H9 (cell line): ENCODE results near the gene SH3PXD2B. TPM values are rescaled to one million over a fixed set of nuclear protein-coding genes. Genes with fewer than 3 reads are reported as not detected.

Experiments
- DNase-seq: peaks from one replicate; pipeline ENCODE4 v3.0.0-alpha.2; 2017
- H2AFZ ChIP-seq: one replicate; pipeline ENCODE4 v1.6.1; 2013; ENCODE audit warnings: mild to moderate bottlenecking, low read length, control low read depth, moderate library complexity
- H2AK5ac ChIP-seq: 2 replicates; pipeline ENCODE4 v1.6.1; 2013; ENCODE audit warnings: low read length, control low read depth, mixed read lengths; ENCODE audit not compliant: insufficient read length
- H2BK120ac ChIP-seq: one replicate; pipeline ENCODE4 v1.6.1; 2013; ENCODE audit warnings: low read depth, mild to moderate bottlenecking, low read length, control low read depth, inconsistent platforms; ENCODE audit not compliant: poor library complexity, severe bottlenecking
- H2BK12ac ChIP-seq: 2 replicates; pipeline ENCODE4 v1.6.1; 2013; ENCODE audit warnings: low read length, control low read depth, mixed read lengths, low read depth; ENCODE audit not compliant: insufficient read length
- H2BK15ac ChIP-seq: 2 replicates; pipeline ENCODE4 v1.6.1; 2013; ENCODE audit warnings: low read depth, low read length, control low read depth
- H2BK20ac ChIP-seq: one replicate; pipeline ENCODE4 v1.6.1; 2013; ENCODE audit warnings: low read depth, mild to moderate bottlenecking, low read length, control low read depth, inconsistent platforms; ENCODE audit not compliant: poor library complexity, severe bottlenecking
- H2BK5ac ChIP-seq: 2 replicates; pipeline ENCODE4 v1.6.1; 2013; ENCODE audit warnings: low read length, control low read depth, mixed read lengths; ENCODE audit not compliant: insufficient read length
- H3K14ac ChIP-seq: 2 replicates; pipeline ENCODE4 v1.6.1; 2013; ENCODE audit warnings: low read length, control low read depth; ENCODE audit not compliant: insufficient read depth
- H3K18ac ChIP-seq: 2 replicates; pipeline ENCODE4 v1.6.1; 2013; ENCODE audit warnings: low read depth, mild to moderate bottlenecking, mixed read lengths, low read length, control low read depth; ENCODE audit not compliant: insufficient read length
- H3K23ac ChIP-seq: 2 replicates; pipeline ENCODE4 v1.6.1; 2013; ENCODE audit warnings: low read length, control low read depth, mixed read lengths, low read depth; ENCODE audit not compliant: insufficient read length
- H3K23me2 ChIP-seq: 2 replicates; pipeline ENCODE4 v1.6.1; 2013; ENCODE audit warnings: low read depth, mild to moderate bottlenecking, mixed read lengths, low read length, control low read depth; ENCODE audit not compliant: insufficient read length, poor library complexity, severe bottlenecking
- H3K27ac ChIP-seq: 2 replicates; pipeline ENCODE4 v1.5.1; 2013; ENCODE audit warnings: low read length, control low read depth, mixed read lengths, low read depth; ENCODE audit not compliant: insufficient read length
- H3K27me3 ChIP-seq: 2 replicates; pipeline ENCODE4 v1.6.1; 2013; ENCODE audit warnings: low read length, control low read depth, inconsistent platforms; ENCODE audit not compliant: insufficient read depth
- H3K4ac ChIP-seq: 2 replicates; pipeline ENCODE4 v1.6.1; 2013; ENCODE audit warnings: low read depth, mild to moderate bottlenecking, control low read depth, inconsistent platforms, low read length, moderate library complexity
- H3K4me1 ChIP-seq: 2 replicates; pipeline ENCODE4 v1.6.1; 2013; ENCODE audit warnings: low read length, control low read depth, inconsistent platforms; ENCODE audit not compliant: insufficient read depth
- H3K4me2 ChIP-seq: 2 replicates; pipeline ENCODE4 v1.6.1; 2013; ENCODE audit warnings: low read length, control low read depth, mixed read lengths; ENCODE audit not compliant: insufficient read length, insufficient read depth
- H3K56ac ChIP-seq: 2 replicates; pipeline ENCODE4 v1.6.1; 2013; ENCODE audit warnings: low read depth, mild to moderate bottlenecking, mixed read lengths, low read length, control low read depth; ENCODE audit not compliant: insufficient read length
- H3K79me1 ChIP-seq: 2 replicates; pipeline ENCODE4 v1.6.1; 2013; ENCODE audit warnings: low read depth, mild to moderate bottlenecking, moderate library complexity, low read length, control low read depth, inconsistent platforms; ENCODE audit not compliant: insufficient read depth, poor library complexity, severe bottlenecking
- H3K79me2 ChIP-seq: 2 replicates; pipeline ENCODE4 v1.6.1; 2013; ENCODE audit warnings: low read length, control low read depth, inconsistent platforms; ENCODE audit not compliant: insufficient read depth
- H3K9ac ChIP-seq: 2 replicates; pipeline ENCODE4 v1.6.1; 2013; ENCODE audit warnings: low read length, control low read depth, mixed read lengths; ENCODE audit not compliant: insufficient read length; ENCODE audit errors: extremely low read depth
- H3K9me3 ChIP-seq: one replicate; pipeline ENCODE4 v1.6.1; 2013; ENCODE audit warnings: low read depth, low read length, inconsistent platforms; ENCODE audit not compliant: control insufficient read depth
- H3T11ph ChIP-seq: one replicate; pipeline ENCODE4 v1.6.1; 2013; ENCODE audit warnings: mild to moderate bottlenecking, low read length, control low read depth, inconsistent platforms
- H4K20me1 ChIP-seq: one replicate; pipeline ENCODE4 v1.6.1; 2013; ENCODE audit not compliant: control insufficient read depth, insufficient read length, insufficient read depth
- H4K5ac ChIP-seq: 2 replicates; pipeline ENCODE4 v1.6.1; 2013; ENCODE audit warnings: low read depth, mild to moderate bottlenecking, mixed read lengths, low read length, control low read depth; ENCODE audit not compliant: insufficient read length
- H4K8ac ChIP-seq: replicated peaks from 2 replicates; pipeline ENCODE4 v1.6.1; 2013; ENCODE audit warnings: low read length, control low read depth, mixed read lengths, low read depth; ENCODE audit not compliant: insufficient read length
- H4K91ac ChIP-seq: 2 replicates; pipeline ENCODE4 v1.6.1; 2013; ENCODE audit warnings: low read depth, mild to moderate bottlenecking, moderate library complexity, mixed read lengths, low read length, control low read depth; ENCODE audit not compliant: insufficient read length
- H3K27ac Mint-ChIP-seq, 3 experiments: 2 replicates in 2 of 3; 3 replicates in 1 of 3; pipeline ENCODE4 v1.8.0; 2020 to 2021; ENCODE audit warnings: mixed read lengths in 3 of 3, mild to moderate bottlenecking in 1 of 3, moderate library complexity in 1 of 3
- H3K27me3 Mint-ChIP-seq: 2 replicates; pipeline ENCODE4 v1.8.0; 2021; ENCODE audit warnings: low read depth, mild to moderate bottlenecking, moderate library complexity, mixed read lengths
- H3K36me3 Mint-ChIP-seq, 3 experiments: 2 replicates in 2 of 3; 3 replicates in 1 of 3; pipeline ENCODE4 v1.8.0; 2020 to 2021; ENCODE audit warnings: low read depth in 3 of 3, mixed read lengths in 3 of 3; ENCODE audit not compliant: insufficient read depth in 1 of 3
- H3K4me1 Mint-ChIP-seq, 2 experiments: 2 replicates each; pipeline ENCODE4 v1.8.0; 2020; ENCODE audit warnings: mixed read lengths in 2 of 2
- H3K4me3 Mint-ChIP-seq, 2 experiments: 2 replicates in 1 of 2; 3 replicates in 1 of 2; pipeline ENCODE4 v1.8.0; 2020 to 2021; ENCODE audit warnings: mild to moderate bottlenecking in 2 of 2, mixed read lengths in 2 of 2, moderate library complexity in 1 of 2
- H3K9me3 Mint-ChIP-seq, 2 experiments: 2 replicates in 1 of 2; 3 replicates in 1 of 2; pipeline ENCODE4 v1.8.0; 2020; ENCODE audit warnings: mild to moderate bottlenecking in 2 of 2, mixed read lengths in 2 of 2, moderate library complexity in 1 of 2
- CTCF ChIP-seq: fragments of 200-600 bp; sonication (generic); conservative IDR thresholded peaks from 3 replicates; pipeline ENCODE4 v1.8.0; 2021; ENCODE audit warnings: antibody characterized with exemption, mild to moderate bottlenecking
- WGBS: extraction: QIAGEN DNeasy Blood & Tissue Kit; methylation state at CpG from one replicate; pipeline ENCODE4 v1.1.7; 2013; ENCODE audit warnings: missing lambda C conversion rate, low lambda C conversion rate, mixed read lengths; ENCODE audit not compliant: insufficient read length; ENCODE audit errors: extremely low coverage; 5-methylcytosine and 5-hydroxymethylcytosine counted together
- total RNA-seq: library from RNA; stranded (reverse); gene quantifications from 2 replicates; pipeline ENCODE4 v1.2.1, GENCODE V29; 2021

The SH3PXD2B gene
- total RNA-seq, 1 experiment from 2014 or later: 49.0 TPM

- Mint-ChIP-seq H3K4me3 (no peak overlapping the region), H3K27ac (no peak overlapping the region; a peak in 1 of 7 replicates), H3K27me3 (no peaks in the 10 kb centered on the region), H3K9me3 (no peaks in the 10 kb centered on the region; a peak in 2 of 5 replicates), H3K36me3 (peaks cover 9 to 39% (median 33%) of the 10 kb centered on the region in 3 experiments; a peak in 6 of 7 replicates), H3K4me1 (peaks cover 4 to 17% of the 10 kb centered on the region in 2 experiments)
- Histone ChIP-seq H4K20me1 (peaks cover 5% of the 10 kb centered on the region), H3K18ac (no peak overlapping the region), H3K4me2 (no peak overlapping the region), H4K91ac (no peak overlapping the region), H2AFZ (no peak overlapping the region), H3K79me2 (no peaks in the 10 kb centered on the region), H2BK15ac (no peak overlapping the region), H3K27ac (no peak overlapping the region), H3K4me1 (no peaks in the 10 kb centered on the region), H3K4ac (no peak overlapping the region), H3K79me1 (no peaks in the 10 kb centered on the region), H2BK120ac (no peak overlapping the region), H2AK5ac (no peak overlapping the region), H3K9me3 (no peaks in the 10 kb centered on the region), H3K23me2 (no peaks in the 10 kb centered on the region), H2BK12ac (no peak overlapping the region), H3K23ac (no peak overlapping the region), H3K14ac (no peak overlapping the region), H2BK20ac (no peak overlapping the region), H3K9ac (no peak overlapping the region), H3K56ac (no peak overlapping the region), H3K27me3 (no peaks in the 10 kb centered on the region), H3T11ph (no peak overlapping the region), H4K8ac (no peak overlapping the region), H4K5ac (no peak overlapping the region), H2BK5ac (no peak overlapping the region)
- no peak for TF ChIP-seq CTCF
- WGBS: no CpG with 5 or more reads among the region's 13 CpGs
- DNase-seq: no peak
Measured at GRCh38 chr5:172415362-172416275, 38.7 kb downstream of the SH3PXD2B start.
